GM23338 (cell line): Measurements from ENCODE around the gene SIK2.

Source experiments
- CREB1 ChIP-seq: fragments of 250-450 bp; sonication (Bioruptor Pico); IDR thresholded peaks from 2 replicates; pipeline ENCODE4 v1.5.0; 2020; ENCODE audit warnings: low read depth, mild to moderate bottlenecking, moderate library complexity
- EZH2 ChIP-seq: fragments of 200-600 bp; sonication (generic); IDR thresholded peaks from one replicate; pipeline ENCODE4 v1.8.0; 2017; ENCODE audit warnings: antibody characterized with exemption, mild to moderate bottlenecking, low read depth; ENCODE audit not compliant: unreplicated experiment
- EZH2phosphoT487 ChIP-seq: fragments of 200-600 bp; sonication (generic); IDR thresholded peaks from one replicate; pipeline ENCODE4 v1.8.1; 2018; ENCODE audit warnings: antibody characterized with exemption; ENCODE audit not compliant: unreplicated experiment
- JUNB ChIP-seq: IDR thresholded peaks from one replicate; pipeline ENCODE4 v1.6.1; 2016; ENCODE audit warnings: antibody characterized with exemption; ENCODE audit not compliant: unreplicated experiment
- NANOG ChIP-seq: IDR thresholded peaks from 2 replicates; pipeline ENCODE4 v1.6.1; 2016; ENCODE audit warnings: antibody characterized with exemption, borderline replicate concordance
- POLR2AphosphoS5 ChIP-seq: IDR thresholded peaks from 2 replicates; pipeline ENCODE4 v1.6.1; 2016; ENCODE audit warnings: antibody characterized with exemption, low read depth
- STAT1 ChIP-seq: IDR thresholded peaks from one replicate; pipeline ENCODE4 v1.6.1; 2016; ENCODE audit warnings: antibody characterized with exemption; ENCODE audit not compliant: unreplicated experiment
- ZNF114 ChIP-seq: fragments of 250-450 bp; sonication (Bioruptor Pico); IDR thresholded peaks from 2 replicates; pipeline ENCODE4 v1.5.0; 2020; ENCODE audit warnings: mild to moderate bottlenecking, moderate library complexity
- ZNF331 ChIP-seq: fragments of 250-450 bp; sonication (Bioruptor Pico); IDR thresholded peaks from 2 replicates; pipeline ENCODE4 v1.5.0; 2020; ENCODE audit warnings: low read depth, mild to moderate bottlenecking, moderate library complexity
- TF ChIP-seq, protein P1 (sequence below), 2 experiments: fragments of 200-600 bp in 1 of 2; sonication (generic) in 1 of 2; conservative IDR thresholded peaks; 2 replicates each; pipeline versions ENCODE4 v1.5.1 to v1.6.1; 2016 to 2017; ENCODE audit warnings: antibody characterized with exemption in 2 of 2, low read depth in 2 of 2, mild to moderate bottlenecking in 2 of 2, moderate library complexity in 1 of 2
- TF ChIP-seq, protein P2 (sequence below): IDR thresholded peaks from 2 replicates; pipeline ENCODE4 v1.6.1; 2016; ENCODE audit warnings: antibody characterized with exemption
- TF ChIP-seq, protein P3 (sequence below): IDR thresholded peaks from one replicate; pipeline ENCODE4 v1.6.1; 2018; ENCODE audit warnings: antibody characterized with exemption; ENCODE audit not compliant: unreplicated experiment
- TF ChIP-seq, protein P4 (sequence below): fragments of 250-450 bp; sonication (Bioruptor Pico); IDR thresholded peaks from 2 replicates; pipeline ENCODE4 v1.5.0; 2020; ENCODE audit warnings: mild to moderate bottlenecking, moderate library complexity

DNA sequence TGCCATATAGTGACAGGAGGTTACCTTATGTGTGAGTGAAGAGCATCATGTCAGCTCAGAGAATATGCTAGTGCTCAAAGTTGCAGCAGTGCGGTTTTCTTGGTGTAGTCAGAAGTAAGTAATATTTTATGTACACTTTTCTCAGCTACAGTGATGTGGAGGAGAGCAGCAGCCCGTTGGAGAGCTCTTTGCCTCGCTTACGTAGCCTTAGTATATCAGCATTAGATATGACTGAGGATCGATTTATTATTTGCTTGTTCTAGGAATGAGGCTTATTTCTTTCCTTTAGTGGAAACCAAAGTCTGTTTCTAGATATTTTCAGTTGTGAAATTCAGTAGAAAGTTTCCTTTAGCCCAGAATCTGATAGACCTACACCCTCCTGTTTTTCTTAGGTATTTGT lies 100.4 kb downstream of the SIK2 start:
- TF ChIP-seq EZH2 (no peak), ZNF114 (CRISPR knock-in tag) (no peak), POLR2AphosphoS5 (no peak), JUNB (no peak), CREB1 (CRISPR knock-in tag) (no peak), NANOG (no peak), ZNF331 (CRISPR knock-in tag) (no peak), EZH2phosphoT487 (no peak), STAT1 (no peak)
- TF ChIP-seq, protein P1, sequence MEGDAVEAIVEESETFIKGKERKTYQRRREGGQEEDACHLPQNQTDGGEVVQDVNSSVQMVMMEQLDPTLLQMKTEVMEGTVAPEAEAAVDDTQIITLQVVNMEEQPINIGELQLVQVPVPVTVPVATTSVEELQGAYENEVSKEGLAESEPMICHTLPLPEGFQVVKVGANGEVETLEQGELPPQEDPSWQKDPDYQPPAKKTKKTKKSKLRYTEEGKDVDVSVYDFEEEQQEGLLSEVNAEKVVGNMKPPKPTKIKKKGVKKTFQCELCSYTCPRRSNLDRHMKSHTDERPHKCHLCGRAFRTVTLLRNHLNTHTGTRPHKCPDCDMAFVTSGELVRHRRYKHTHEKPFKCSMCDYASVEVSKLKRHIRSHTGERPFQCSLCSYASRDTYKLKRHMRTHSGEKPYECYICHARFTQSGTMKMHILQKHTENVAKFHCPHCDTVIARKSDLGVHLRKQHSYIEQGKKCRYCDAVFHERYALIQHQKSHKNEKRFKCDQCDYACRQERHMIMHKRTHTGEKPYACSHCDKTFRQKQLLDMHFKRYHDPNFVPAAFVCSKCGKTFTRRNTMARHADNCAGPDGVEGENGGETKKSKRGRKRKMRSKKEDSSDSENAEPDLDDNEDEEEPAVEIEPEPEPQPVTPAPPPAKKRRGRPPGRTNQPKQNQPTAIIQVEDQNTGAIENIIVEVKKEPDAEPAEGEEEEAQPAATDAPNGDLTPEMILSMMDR (conservative IDR thresholded peaks at IDR 0.05; ENCODE audit: low read depth in 2 of 2), result no peak
- TF ChIP-seq, protein P2, sequence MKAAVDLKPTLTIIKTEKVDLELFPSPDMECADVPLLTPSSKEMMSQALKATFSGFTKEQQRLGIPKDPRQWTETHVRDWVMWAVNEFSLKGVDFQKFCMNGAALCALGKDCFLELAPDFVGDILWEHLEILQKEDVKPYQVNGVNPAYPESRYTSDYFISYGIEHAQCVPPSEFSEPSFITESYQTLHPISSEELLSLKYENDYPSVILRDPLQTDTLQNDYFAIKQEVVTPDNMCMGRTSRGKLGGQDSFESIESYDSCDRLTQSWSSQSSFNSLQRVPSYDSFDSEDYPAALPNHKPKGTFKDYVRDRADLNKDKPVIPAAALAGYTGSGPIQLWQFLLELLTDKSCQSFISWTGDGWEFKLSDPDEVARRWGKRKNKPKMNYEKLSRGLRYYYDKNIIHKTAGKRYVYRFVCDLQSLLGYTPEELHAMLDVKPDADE, result no peak
- TF ChIP-seq, protein P3, sequence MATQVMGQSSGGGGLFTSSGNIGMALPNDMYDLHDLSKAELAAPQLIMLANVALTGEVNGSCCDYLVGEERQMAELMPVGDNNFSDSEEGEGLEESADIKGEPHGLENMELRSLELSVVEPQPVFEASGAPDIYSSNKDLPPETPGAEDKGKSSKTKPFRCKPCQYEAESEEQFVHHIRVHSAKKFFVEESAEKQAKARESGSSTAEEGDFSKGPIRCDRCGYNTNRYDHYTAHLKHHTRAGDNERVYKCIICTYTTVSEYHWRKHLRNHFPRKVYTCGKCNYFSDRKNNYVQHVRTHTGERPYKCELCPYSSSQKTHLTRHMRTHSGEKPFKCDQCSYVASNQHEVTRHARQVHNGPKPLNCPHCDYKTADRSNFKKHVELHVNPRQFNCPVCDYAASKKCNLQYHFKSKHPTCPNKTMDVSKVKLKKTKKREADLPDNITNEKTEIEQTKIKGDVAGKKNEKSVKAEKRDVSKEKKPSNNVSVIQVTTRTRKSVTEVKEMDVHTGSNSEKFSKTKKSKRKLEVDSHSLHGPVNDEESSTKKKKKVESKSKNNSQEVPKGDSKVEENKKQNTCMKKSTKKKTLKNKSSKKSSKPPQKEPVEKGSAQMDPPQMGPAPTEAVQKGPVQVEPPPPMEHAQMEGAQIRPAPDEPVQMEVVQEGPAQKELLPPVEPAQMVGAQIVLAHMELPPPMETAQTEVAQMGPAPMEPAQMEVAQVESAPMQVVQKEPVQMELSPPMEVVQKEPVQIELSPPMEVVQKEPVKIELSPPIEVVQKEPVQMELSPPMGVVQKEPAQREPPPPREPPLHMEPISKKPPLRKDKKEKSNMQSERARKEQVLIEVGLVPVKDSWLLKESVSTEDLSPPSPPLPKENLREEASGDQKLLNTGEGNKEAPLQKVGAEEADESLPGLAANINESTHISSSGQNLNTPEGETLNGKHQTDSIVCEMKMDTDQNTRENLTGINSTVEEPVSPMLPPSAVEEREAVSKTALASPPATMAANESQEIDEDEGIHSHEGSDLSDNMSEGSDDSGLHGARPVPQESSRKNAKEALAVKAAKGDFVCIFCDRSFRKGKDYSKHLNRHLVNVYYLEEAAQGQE, result no peak
- TF ChIP-seq, protein P4, sequence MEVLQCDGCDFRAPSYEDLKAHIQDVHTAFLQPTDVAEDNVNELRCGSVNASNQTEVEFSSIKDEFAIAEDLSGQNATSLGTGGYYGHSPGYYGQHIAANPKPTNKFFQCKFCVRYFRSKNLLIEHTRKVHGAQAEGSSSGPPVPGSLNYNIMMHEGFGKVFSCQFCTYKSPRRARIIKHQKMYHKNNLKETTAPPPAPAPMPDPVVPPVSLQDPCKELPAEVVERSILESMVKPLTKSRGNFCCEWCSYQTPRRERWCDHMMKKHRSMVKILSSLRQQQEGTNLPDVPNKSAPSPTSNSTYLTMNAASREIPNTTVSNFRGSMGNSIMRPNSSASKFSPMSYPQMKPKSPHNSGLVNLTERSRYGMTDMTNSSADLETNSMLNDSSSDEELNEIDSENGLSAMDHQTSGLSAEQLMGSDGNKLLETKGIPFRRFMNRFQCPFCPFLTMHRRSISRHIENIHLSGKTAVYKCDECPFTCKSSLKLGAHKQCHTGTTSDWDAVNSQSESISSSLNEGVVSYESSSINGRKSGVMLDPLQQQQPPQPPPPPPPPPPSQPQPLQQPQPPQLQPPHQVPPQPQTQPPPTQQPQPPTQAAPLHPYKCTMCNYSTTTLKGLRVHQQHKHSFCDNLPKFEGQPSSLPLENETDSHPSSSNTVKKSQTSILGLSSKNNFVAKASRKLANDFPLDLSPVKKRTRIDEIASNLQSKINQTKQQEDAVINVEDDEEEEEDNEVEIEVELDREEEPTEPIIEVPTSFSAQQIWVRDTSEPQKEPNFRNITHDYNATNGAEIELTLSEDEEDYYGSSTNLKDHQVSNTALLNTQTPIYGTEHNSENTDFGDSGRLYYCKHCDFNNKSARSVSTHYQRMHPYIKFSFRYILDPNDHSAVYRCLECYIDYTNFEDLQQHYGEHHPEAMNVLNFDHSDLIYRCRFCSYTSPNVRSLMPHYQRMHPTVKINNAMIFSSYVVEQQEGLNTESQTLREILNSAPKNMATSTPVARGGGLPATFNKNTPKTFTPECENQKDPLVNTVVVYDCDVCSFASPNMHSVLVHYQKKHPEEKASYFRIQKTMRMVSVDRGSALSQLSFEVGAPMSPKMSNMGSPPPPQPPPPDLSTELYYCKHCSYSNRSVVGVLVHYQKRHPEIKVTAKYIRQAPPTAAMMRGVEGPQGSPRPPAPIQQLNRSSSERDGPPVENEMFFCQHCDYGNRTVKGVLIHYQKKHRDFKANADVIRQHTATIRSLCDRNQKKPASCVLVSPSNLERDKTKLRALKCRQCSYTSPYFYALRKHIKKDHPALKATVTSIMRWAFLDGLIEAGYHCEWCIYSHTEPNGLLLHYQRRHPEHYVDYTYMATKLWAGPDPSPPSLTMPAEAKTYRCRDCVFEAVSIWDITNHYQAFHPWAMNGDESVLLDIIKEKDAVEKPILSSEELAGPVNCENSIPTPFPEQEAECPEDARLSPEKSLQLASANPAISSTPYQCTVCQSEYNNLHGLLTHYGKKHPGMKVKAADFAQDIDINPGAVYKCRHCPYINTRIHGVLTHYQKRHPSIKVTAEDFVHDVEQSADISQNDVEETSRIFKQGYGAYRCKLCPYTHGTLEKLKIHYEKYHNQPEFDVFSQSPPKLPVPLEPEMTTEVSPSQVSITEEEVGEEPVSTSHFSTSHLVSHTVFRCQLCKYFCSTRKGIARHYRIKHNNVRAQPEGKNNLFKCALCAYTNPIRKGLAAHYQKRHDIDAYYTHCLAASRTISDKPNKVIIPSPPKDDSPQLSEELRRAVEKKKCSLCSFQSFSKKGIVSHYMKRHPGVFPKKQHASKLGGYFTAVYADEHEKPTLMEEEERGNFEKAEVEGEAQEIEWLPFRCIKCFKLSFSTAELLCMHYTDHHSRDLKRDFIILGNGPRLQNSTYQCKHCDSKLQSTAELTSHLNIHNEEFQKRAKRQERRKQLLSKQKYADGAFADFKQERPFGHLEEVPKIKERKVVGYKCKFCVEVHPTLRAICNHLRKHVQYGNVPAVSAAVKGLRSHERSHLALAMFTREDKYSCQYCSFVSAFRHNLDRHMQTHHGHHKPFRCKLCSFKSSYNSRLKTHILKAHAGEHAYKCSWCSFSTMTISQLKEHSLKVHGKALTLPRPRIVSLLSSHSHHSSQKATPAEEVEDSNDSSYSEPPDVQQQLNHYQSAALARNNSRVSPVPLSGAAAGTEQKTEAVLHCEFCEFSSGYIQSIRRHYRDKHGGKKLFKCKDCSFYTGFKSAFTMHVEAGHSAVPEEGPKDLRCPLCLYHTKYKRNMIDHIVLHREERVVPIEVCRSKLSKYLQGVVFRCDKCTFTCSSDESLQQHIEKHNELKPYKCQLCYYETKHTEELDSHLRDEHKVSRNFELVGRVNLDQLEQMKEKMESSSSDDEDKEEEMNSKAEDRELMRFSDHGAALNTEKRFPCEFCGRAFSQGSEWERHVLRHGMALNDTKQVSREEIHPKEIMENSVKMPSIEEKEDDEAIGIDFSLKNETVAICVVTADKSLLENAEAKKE, result no peak
